Natural killer cell treated with Interleukin-12 subunit alpha and Interleukin-12 subunit beta and Interleukin-15 and Interleukin-18, amount 100 ng/mL, for 72 hours (primary cell): ENCODE results near the gene OTP. TPM values are rescaled to one million over a fixed set of nuclear protein-coding genes. Genes with fewer than 3 reads are reported as not detected.
"Not testable (repeated sequence)": the region's sequence is repeated elsewhere in the genome, so short reads cannot be mapped to it uniquely, and the experiment has no call there.

Experiments used
- ATAC-seq, 2 donors: fragments of 150-1000 bp; cut with Tn5 transposase in 1 of 2; sonication (Bioruptor Pico), chemical (Tn5 transposase) in 1 of 2; 2 replicates each; pipeline ENCODE4 v1.10.0; 2021
- DNase-seq: peaks from one replicate; pipeline ENCODE4 v3.0.0; 2022; ENCODE audit warnings: low spot score
- H3K27ac Mint-ChIP-seq, 2 donors: 1 replicate in 1 of 2; 2 replicates in 1 of 2; pipeline ENCODE4 v1.8.0; 2022; ENCODE audit warnings: mixed read lengths in 2 of 2, mild to moderate bottlenecking in 1 of 2, moderate library complexity in 1 of 2
- H3K27me3 Mint-ChIP-seq, 2 donors: 1 replicate in 1 of 2; 2 replicates in 1 of 2; pipeline ENCODE4 v1.8.0; 2022; ENCODE audit warnings: mixed read lengths in 2 of 2
- H3K36me3 Mint-ChIP-seq: one replicate; pipeline ENCODE4 v1.8.0; 2022; ENCODE audit warnings: mixed read lengths
- H3K4me1 Mint-ChIP-seq, 2 donors: 1 replicate in 1 of 2; 2 replicates in 1 of 2; pipeline ENCODE4 v1.8.0; 2022; ENCODE audit warnings: low read depth in 2 of 2, mixed read lengths in 2 of 2, mild to moderate bottlenecking in 1 of 2
- H3K4me3 Mint-ChIP-seq: one replicate; pipeline ENCODE4 v1.8.0; 2022; ENCODE audit warnings: mixed read lengths
- H3K9me3 Mint-ChIP-seq: 2 replicates; pipeline ENCODE4 v1.8.0; 2022; ENCODE audit warnings: mixed read lengths
- total RNA-seq, 2 donors: library from RNA; stranded (reverse); gene quantifications; one replicate each; pipeline ENCODE4 v1.2.3, GENCODE V29; 2022

OTP gene
- total RNA-seq, 2 donors from 2014 or later: not detected

GRCh38 chr5:77608927-77609326, 29.6 kb downstream of the OTP start:
- not testable (repeated sequence) for H3K4me1 Mint-ChIP-seq, H3K9me3 Mint-ChIP-seq

DNA sequence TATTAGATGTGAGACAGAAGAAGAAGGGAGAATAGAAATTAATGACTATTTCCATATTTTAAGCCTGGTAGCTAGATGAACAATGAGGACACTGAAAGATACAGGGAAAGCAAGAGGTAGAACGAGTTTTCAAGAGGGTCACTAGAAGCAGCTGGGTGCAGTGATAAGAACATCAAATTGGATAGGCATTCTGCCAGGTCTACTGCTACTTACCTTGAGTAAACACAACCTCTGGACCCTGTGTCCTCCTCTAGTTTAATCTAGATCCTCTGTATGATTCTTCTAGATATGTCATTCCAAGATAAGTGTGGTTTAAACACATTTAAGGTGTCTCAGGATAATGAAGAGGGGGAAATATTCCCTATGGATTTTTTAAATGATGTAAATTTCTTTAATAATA, 31.2 kb downstream of the OTP start:
- Mint-ChIP-seq H3K27me3 (peaks cover 27 to 46% of the 10 kb centered on the region in 2 donors), H3K4me1 (no peaks in the 10 kb centered on the region), H3K36me3 (peaks cover 6% of the 10 kb centered on the region), H3K4me3 (no peak overlapping the region), H3K27ac (no peak overlapping the region), H3K9me3 (peaks cover 4% of the 10 kb centered on the region)
- DNase-seq: no peak
- no peak for ATAC-seq

More at GRCh38 chr5:77608927-77609326, 29.6 kb downstream of the OTP start:
- H3K4me3 Mint-ChIP-seq, DNase-seq, H3K36me3 Mint-ChIP-seq, H3K27ac Mint-ChIP-seq, ATAC-seq: not testable (repeated sequence)
- H3K27me3 Mint-ChIP-seq: peaks cover 27 to 38% of the 10 kb centered on the region in 2 donors

DNA sequence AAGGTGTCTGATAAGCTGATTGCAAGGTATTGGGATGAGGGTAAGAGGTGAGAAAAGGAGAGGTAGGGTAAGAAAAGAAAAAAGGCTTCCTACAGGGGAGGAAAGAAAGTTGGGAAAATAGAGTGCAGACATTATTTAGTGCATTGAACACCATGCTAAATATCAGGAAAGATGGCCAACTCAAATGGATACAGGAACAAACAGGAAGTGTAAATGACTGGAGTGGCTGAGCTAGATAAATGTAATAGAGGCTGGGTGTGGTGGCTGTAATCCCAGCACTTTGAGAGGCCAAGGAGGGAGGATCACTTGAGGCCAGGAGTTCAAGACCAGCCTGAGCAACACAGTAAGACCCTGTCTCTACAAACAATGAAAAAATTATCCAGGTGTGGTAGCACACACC, 32.2 kb downstream of the OTP start:
- H3K36me3 Mint-ChIP-seq: peaks cover under 1% of the 10 kb centered on the region
- H3K9me3 Mint-ChIP-seq: peaks cover 4% of the 10 kb centered on the region
- ATAC-seq (no peak), DNase-seq (no peak)
- peaks cover 25 to 46% of the 10 kb centered on the region in 2 donors for H3K27me3 Mint-ChIP-seq
- no peak overlapping the region for H3K27ac Mint-ChIP-seq
- H3K4me1 Mint-ChIP-seq: no peaks in the 10 kb centered on the region
- H3K4me3 Mint-ChIP-seq: no peak overlapping the region

- Mint-ChIP-seq H3K4me3 (no peak overlapping the region), H3K9me3 (no peaks in the 10 kb centered on the region), H3K4me1 (no peaks in the 10 kb centered on the region), H3K27me3 (peaks cover 21 to 42% of the 10 kb centered on the region in 2 donors), H3K36me3 (no peaks in the 10 kb centered on the region), H3K27ac (no peak overlapping the region)
- DNase-seq: no peak
- ATAC-seq: no peak
Observed at GRCh38 chr5:77599679-77600078, 38.8 kb downstream of the OTP start.

DNA sequence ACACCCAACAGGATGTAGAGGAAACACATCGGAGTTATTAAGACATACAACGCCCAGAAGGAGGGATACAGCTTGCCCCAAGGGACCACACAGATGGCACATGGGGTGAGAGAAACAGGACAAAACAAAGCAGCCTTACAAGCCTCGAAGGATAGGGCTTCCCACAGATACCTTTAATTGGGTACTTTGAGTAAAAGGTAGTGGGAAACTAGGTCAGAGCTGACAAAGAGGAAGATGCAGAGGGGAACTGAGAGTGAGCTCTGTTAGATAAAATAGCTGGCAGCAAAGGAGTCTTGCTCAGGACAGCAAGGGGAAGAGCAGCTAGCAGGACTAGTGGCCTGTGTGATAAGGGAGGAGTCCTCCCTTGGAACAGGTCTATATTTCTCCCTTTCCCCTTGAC, 48.2 kb downstream of the OTP start:
- ATAC-seq (no peak), DNase-seq (no peak)
- Mint-ChIP-seq H3K27me3 (peaks cover 29 to 52% of the 10 kb centered on the region in 2 donors), H3K36me3 (no peaks in the 10 kb centered on the region), H3K9me3 (peaks cover 10% of the 10 kb centered on the region), H3K27ac (no peak overlapping the region), H3K4me3 (no peak overlapping the region), H3K4me1 (no peaks in the 10 kb centered on the region)

GRCh38 chr5:77588175-77588574, 50.3 kb downstream of the OTP start:
- H3K27me3 Mint-ChIP-seq: peaks cover 36 to 55% of the 10 kb centered on the region in 2 donors
- H3K4me3 Mint-ChIP-seq: no peak overlapping the region
- H3K36me3 Mint-ChIP-seq: no peaks in the 10 kb centered on the region
- peaks cover 11% of the 10 kb centered on the region for H3K9me3 Mint-ChIP-seq
- ATAC-seq (no peak), DNase-seq (no peak)
- H3K4me1 Mint-ChIP-seq: no peaks in the 10 kb centered on the region
- H3K27ac Mint-ChIP-seq: no peak overlapping the region

DNA sequence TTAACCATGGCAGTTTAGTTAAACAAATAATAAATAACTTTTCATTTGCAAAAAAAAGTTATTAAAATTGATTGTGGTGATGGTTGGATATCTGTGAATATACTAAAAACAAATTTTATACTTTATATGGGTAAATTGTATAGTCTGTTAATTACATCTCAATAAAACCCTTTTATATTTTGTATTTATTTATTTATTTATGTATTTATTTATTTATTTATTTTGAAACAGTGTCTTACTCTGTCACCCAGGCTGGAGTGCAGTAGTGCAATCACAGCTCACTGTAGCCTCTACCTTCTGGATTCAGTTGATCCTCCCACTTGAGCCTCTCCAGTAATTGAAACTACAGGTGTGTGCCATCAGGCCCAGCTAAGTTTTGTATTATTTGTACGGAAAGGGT, 52.4 kb downstream of the OTP start:
- Mint-ChIP-seq H3K4me1 (no peaks in the 10 kb centered on the region), H3K27ac (no peak overlapping the region), H3K36me3 (no peaks in the 10 kb centered on the region), H3K27me3 (peaks cover 31 to 45% of the 10 kb centered on the region in 2 donors), H3K9me3 (peaks cover 2% of the 10 kb centered on the region), H3K4me3 (no peak overlapping the region)
- DNase-seq (no peak), ATAC-seq (no peak)

- not testable (repeated sequence) for H3K36me3 Mint-ChIP-seq, H3K4me3 Mint-ChIP-seq, H3K27ac Mint-ChIP-seq, H3K4me1 Mint-ChIP-seq, ATAC-seq, H3K9me3 Mint-ChIP-seq, DNase-seq
- H3K27me3 Mint-ChIP-seq: peaks cover 30 to 54% of the 10 kb centered on the region in 2 donors
Observed at GRCh38 chr5:77582143-77582542, 56.4 kb downstream of the OTP start.

Other genes with a start within 250 kb of the OTP start
- 10 to 100 TPM; 25.6 to 33.3 TPM for gene WDR41, start 146.4 kb downstream of the OTP start, total RNA-seq
- 100 to 1,000 TPM in 1 of 2 donors, 10 to 100 TPM in 1; 90.3 to 113 TPM for gene TBCA, start 137.6 kb upstream of the OTP start, total RNA-seq